HEK293 (cell line): ENCODE results near the gene GPR146.

Source experiments
- SALL2 ChIP-seq: fragments of 450-650 bp; formaldehyde crosslinking; IDR thresholded peaks from 2 replicates; pipeline ENCODE4 v1.5.0; 2017; ENCODE audit warnings: missing biosample characterization, mild to moderate bottlenecking, missing genetic modification characterization, borderline replicate concordance
- TCF7L2 ChIP-seq: IDR thresholded peaks from 2 replicates; pipeline ENCODE4 v1.6.1; 2011; ENCODE audit warnings: low read depth, mild to moderate bottlenecking, inconsistent platforms, low read length, moderate library complexity, borderline replicate concordance
- YY1 ChIP-seq: fragments of 450-650 bp; formaldehyde crosslinking; IDR thresholded peaks from 2 replicates; pipeline ENCODE4 v1.5.1; 2018; ENCODE audit warnings: missing biosample characterization, missing genetic modification characterization
- ZNF274 ChIP-seq, 2 experiments: fragments of 200-500 bp in 1 of 2; fragments of 450-650 bp in 1 of 2; sonication (Bioruptor generic) in 1 of 2; formaldehyde crosslinking in 1 of 2; IDR thresholded peaks; 2 replicates each; pipeline versions ENCODE4 v1.5.1 to v1.6.1; 2014 to 2016; ENCODE audit warnings: borderline replicate concordance in 1 of 2, inconsistent platforms in 1 of 2, low read length in 1 of 2, missing biosample characterization in 1 of 2, missing genetic modification characterization in 1 of 2
- ZNF37A ChIP-seq: fragments of 450-650 bp; IDR thresholded peaks from 2 replicates; pipeline ENCODE4 v1.5.1; 2018; ENCODE audit warnings: missing biosample characterization, missing genetic modification characterization
- ZNF555 ChIP-seq: fragments of 450-650 bp; formaldehyde crosslinking; conservative IDR thresholded peaks from 2 replicates; pipeline ENCODE4 v1.5.1; 2017; ENCODE audit warnings: missing biosample characterization, mild to moderate bottlenecking, missing genetic modification characterization, inconsistent platforms
- ZNF629 ChIP-seq: fragments of 450-650 bp; formaldehyde crosslinking; IDR thresholded peaks from 2 replicates; pipeline ENCODE4 v1.5.1; 2017; ENCODE audit warnings: missing biosample characterization, missing genetic modification characterization
- TF ChIP-seq, protein P1 (sequence below): fragments of 450-650 bp; formaldehyde crosslinking; IDR thresholded peaks from 2 replicates; pipeline ENCODE4 v1.5.1; 2016; ENCODE audit warnings: missing biosample characterization, missing genetic modification characterization
- TF ChIP-seq, protein P2 (sequence below): fragments of 450-650 bp; formaldehyde crosslinking; IDR thresholded peaks from 2 replicates; pipeline ENCODE4 v1.5.1; 2016; ENCODE audit warnings: missing biosample characterization, missing genetic modification characterization

DNA sequence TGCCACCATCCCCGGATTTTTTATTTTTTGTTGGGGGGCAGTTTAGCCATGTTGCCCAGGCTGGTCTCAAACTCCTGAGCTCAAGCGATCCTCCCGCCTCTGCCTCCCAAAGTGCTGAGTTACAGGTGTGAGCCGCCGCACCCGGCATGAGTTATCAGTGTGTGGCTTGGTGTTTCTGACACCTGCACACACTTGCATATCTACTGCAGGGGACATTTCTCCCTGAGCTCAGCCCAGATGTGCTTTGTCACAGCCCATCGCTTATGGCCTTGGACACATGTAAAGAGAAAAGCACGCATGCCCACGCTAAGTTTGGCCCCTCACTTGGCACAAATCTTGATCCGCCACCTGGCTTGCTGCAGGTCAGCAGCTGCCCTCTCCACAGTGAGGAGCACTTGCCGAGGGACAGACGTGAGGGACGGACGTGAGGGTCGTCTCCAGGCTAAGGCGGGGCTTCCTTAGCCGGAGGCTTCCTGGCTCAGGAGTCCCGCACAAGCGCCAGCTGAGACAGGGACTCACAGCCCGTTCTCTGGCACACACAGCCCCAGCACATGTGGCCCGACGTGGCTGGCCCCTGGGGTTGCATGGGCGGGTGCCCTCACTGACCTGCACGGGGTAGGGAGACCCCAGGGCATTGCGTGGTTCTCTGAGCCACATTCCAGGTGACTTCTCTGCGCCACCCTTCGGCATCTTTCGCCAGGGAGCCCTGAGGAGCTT is 49.6 kb upstream of the GPR146 start:
- TF ChIP-seq, protein P1, sequence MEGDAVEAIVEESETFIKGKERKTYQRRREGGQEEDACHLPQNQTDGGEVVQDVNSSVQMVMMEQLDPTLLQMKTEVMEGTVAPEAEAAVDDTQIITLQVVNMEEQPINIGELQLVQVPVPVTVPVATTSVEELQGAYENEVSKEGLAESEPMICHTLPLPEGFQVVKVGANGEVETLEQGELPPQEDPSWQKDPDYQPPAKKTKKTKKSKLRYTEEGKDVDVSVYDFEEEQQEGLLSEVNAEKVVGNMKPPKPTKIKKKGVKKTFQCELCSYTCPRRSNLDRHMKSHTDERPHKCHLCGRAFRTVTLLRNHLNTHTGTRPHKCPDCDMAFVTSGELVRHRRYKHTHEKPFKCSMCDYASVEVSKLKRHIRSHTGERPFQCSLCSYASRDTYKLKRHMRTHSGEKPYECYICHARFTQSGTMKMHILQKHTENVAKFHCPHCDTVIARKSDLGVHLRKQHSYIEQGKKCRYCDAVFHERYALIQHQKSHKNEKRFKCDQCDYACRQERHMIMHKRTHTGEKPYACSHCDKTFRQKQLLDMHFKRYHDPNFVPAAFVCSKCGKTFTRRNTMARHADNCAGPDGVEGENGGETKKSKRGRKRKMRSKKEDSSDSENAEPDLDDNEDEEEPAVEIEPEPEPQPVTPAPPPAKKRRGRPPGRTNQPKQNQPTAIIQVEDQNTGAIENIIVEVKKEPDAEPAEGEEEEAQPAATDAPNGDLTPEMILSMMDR, result no peak
- TF ChIP-seq ZNF37A, result no peak
- TF ChIP-seq YY1 (tag by site-specific recombination), result no peak
- TF ChIP-seq ZNF274 (IDR thresholded peaks at IDR 0.05; ENCODE audit: low read length), result no peak
- TF ChIP-seq ZNF274 (tag by site-specific recombination; IDR thresholded peaks at IDR 0.05; ENCODE audit: borderline replicate concordance), result no peak
- no peak for TF ChIP-seq ZNF629
- TF ChIP-seq SALL2 (tag by site-specific recombination), result no peak
- no peak for TF ChIP-seq TCF7L2
- no peak for TF ChIP-seq ZNF555 (tag by site-specific recombination)
- TF ChIP-seq, protein P2, sequence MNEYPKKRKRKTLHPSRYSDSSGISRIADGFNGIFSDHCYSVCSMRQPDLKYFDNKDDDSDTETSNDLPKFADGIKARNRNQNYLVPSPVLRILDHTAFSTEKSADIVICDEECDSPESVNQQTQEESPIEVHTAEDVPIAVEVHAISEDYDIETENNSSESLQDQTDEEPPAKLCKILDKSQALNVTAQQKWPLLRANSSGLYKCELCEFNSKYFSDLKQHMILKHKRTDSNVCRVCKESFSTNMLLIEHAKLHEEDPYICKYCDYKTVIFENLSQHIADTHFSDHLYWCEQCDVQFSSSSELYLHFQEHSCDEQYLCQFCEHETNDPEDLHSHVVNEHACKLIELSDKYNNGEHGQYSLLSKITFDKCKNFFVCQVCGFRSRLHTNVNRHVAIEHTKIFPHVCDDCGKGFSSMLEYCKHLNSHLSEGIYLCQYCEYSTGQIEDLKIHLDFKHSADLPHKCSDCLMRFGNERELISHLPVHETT, result no peak
